ENCODE results near the gene PARD6G. TPM values are rescaled to one million over a fixed set of nuclear protein-coding genes. Genes with fewer than 3 reads are reported as not detected.

PARD6G gene
- total and polyA plus RNA-seq, 2 of the 8 experiments (the other 6 are each of a cell fraction or from before 2014, with no cell fraction given): 11.3 to 17.9 TPM

DNA sequence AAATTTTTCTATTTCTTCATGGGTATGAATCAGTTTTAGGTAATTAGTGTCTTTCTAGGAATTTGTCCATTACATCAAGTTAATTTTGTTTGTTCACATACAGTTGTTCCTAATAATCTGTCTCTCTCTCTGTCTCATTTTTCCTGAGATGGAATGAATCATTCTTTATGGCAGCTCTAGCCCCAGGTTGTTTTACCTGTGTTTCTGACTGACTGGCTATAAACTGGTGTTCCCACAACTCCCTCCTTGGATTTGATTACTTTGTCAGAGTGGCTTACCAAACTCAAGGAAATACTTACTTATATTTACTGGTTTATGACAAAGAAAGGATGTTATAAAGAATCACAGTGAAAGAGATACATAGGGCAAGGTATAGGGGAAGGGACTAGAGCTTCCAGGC is 123.2 kb downstream of the PARD6G start:
- no peak overlapping the region for H3K27ac ChIP-seq (ENCODE audit: low read depth, low read length)
- H3K18ac ChIP-seq (ENCODE audit: extremely low read depth, low read length): no peak overlapping the region
- H3K4me1 ChIP-seq (replicated peaks in 1 of 4; ENCODE audit: control insufficient read depth in 3 of 4, insufficient read depth in 4 of 4, low read length in 3 of 4): peaks cover 0 to 9% (median 6%) of the 10 kb centered on the region in 4 experiments; a peak in 5 of 7 replicates
- no peaks in the 10 kb centered on the region for H3K27me3 ChIP-seq (replicated peaks in 1 of 4; ENCODE audit: control insufficient read depth in 3 of 4, extremely low read depth in 1 of 4, insufficient read depth in 3 of 4, low read length in 3 of 4)
- H4K8ac ChIP-seq (ENCODE audit: extremely low read depth, insufficient read depth, low read length): no peak overlapping the region
- H2AK5ac ChIP-seq (ENCODE audit: low read depth, low read length): no peak overlapping the region
- H3K23me2 ChIP-seq (ENCODE audit: low read depth, low read length): no peaks in the 10 kb centered on the region; the same call in 1 of the 2 replicates
- no peak overlapping the region for H2BK15ac ChIP-seq (ENCODE audit: low read length)
- H3K79me1 ChIP-seq (ENCODE audit: low read depth, low read length): peaks cover 7% of the 10 kb centered on the region
- no peak overlapping the region for H4K5ac ChIP-seq (ENCODE audit: insufficient read length, low read depth, low read length)
- H3K36me3 ChIP-seq (ENCODE audit: control insufficient read depth in 2 of 4, insufficient read depth in 4 of 4, low read length in 3 of 4): peaks cover 2 to 41% (median 10%) of the 10 kb centered on the region in 4 experiments; a peak in 7 of 8 replicates
- no peak overlapping the region for H3K14ac ChIP-seq (ENCODE audit: insufficient read length)
- H3K4ac ChIP-seq (replicated peaks; ENCODE audit: insufficient read length, low read depth, low read length): no peak overlapping the region
- POLR2A ChIA-PET (ENCODE audit: partially characterized antibody): interaction anchor here (1.2 to 1.7 kb wide), 2 partner anchors 14 to 15 kb away, joined by 3 read pairs; partner anchors contain the start of gene ADNP2
- H3K23ac ChIP-seq (ENCODE audit: insufficient read length): no peak overlapping the region
- H4K91ac ChIP-seq (replicated peaks; ENCODE audit: insufficient read length, low read length): no peak overlapping the region
- H3K79me2 ChIP-seq (ENCODE audit: control insufficient read depth in 1 of 2, insufficient read depth in 2 of 2, low read length in 2 of 2): peaks cover 17 to 98% of the 10 kb centered on the region in 2 experiments
- H3K9ac ChIP-seq (replicated peaks in 1 of 4; ENCODE audit: extremely low read depth in 1 of 4, low read depth in 3 of 4, low read length in 3 of 4): no peak overlapping the region
- H2BK12ac ChIP-seq (ENCODE audit: low read depth, low read length): no peak overlapping the region
- no peak overlapping the region for H2BK20ac ChIP-seq (ENCODE audit: low read length)
- DNase-seq (ENCODE audit: low read depth in 1 of 2, low spot score in 2 of 2) (no peak), FAIRE-seq (no peak)
- H3K9me3 ChIP-seq (ENCODE audit: insufficient read depth in 2 of 2, low read depth in 1 of 2, low read length in 1 of 2): no peaks in the 10 kb centered on the region
- CTCF ChIA-PET (ENCODE audit: partially characterized antibody): no interaction called here
- peaks cover 5 to 13% of the 10 kb centered on the region in 2 experiments for H4K20me1 ChIP-seq (replicated peaks in 1 of 2; ENCODE audit: control insufficient read depth in 1 of 2, insufficient read depth in 2 of 2, low read length in 2 of 2)
- no peak overlapping the region for H2BK5ac ChIP-seq (ENCODE audit: low read depth, low read length)
- no peak overlapping the region for H2BK120ac ChIP-seq (replicated peaks; ENCODE audit: low read depth, low read length)
- no peak overlapping the region for H2AFZ ChIP-seq (ENCODE audit: low read length)
- H3K4me2 ChIP-seq (ENCODE audit: insufficient read depth in 1 of 2, low read depth in 2 of 2, low read length in 2 of 2): no peak overlapping the region
- no peak overlapping the region for H3K56ac ChIP-seq (replicated peaks; ENCODE audit: insufficient read length, low read depth, low read length)
- no peak overlapping the region for H3K4me3 ChIP-seq (ENCODE audit: extremely low read depth in 1 of 4, insufficient read depth in 2 of 4, low read depth in 3 of 4, low read length in 4 of 4)
- no peak for TF ChIP-seq CREB1 (IDR thresholded peaks at IDR 0.05)
- no peak for TF ChIP-seq SIN3A (conservative IDR thresholded peaks at IDR 0.05 in 1 of 2, IDR thresholded peaks at IDR 0.05 in 1 of 2; ENCODE audit: low read depth in 1 of 2, low read length in 2 of 2)
- no peak for TF ChIP-seq SUZ12 (IDR thresholded peaks at IDR 0.05; ENCODE audit: low read length)
- no peak for TF ChIP-seq CHD1 (IDR thresholded peaks at IDR 0.05; ENCODE audit: low read depth, low read length)
- TF ChIP-seq EGR1 (IDR thresholded peaks at IDR 0.05; ENCODE audit: borderline replicate concordance, low read depth, low read length): no peak
- TF ChIP-seq, protein P1, sequence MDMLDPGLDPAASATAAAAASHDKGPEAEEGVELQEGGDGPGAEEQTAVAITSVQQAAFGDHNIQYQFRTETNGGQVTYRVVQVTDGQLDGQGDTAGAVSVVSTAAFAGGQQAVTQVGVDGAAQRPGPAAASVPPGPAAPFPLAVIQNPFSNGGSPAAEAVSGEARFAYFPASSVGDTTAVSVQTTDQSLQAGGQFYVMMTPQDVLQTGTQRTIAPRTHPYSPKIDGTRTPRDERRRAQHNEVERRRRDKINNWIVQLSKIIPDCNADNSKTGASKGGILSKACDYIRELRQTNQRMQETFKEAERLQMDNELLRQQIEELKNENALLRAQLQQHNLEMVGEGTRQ (IDR thresholded peaks at IDR 0.05; ENCODE audit: low read length): no peak
- TF ChIP-seq, protein P2, sequence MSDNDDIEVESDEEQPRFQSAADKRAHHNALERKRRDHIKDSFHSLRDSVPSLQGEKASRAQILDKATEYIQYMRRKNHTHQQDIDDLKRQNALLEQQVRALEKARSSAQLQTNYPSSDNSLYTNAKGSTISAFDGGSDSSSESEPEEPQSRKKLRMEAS (IDR thresholded peaks at IDR 0.05): no peak
- TF ChIP-seq ATF2 (IDR thresholded peaks at IDR 0.05; ENCODE audit: low read length): no peak
- no peak for TF ChIP-seq TBP (IDR thresholded peaks at IDR 0.05; ENCODE audit: low read depth, low read length)
- TF ChIP-seq, protein P3, sequence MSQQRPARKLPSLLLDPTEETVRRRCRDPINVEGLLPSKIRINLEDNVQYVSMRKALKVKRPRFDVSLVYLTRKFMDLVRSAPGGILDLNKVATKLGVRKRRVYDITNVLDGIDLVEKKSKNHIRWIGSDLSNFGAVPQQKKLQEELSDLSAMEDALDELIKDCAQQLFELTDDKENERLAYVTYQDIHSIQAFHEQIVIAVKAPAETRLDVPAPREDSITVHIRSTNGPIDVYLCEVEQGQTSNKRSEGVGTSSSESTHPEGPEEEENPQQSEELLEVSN (IDR thresholded peaks at IDR 0.05): no peak
- no peak for TF ChIP-seq BCL11A (IDR thresholded peaks at IDR 0.05; ENCODE audit: low read depth in 2 of 2, low read length in 2 of 2)

All from H1 (cell line).